HL-60 (cell line): Measurements from ENCODE around the gene ELP4.

ENCODE experiments used
- DNase-seq, 2 experiments: peaks; one replicate each; pipeline ENCODE4 v3.0.0-alpha.2; 2010 to 2020; ENCODE audit warnings: low read depth in 1 of 2, low spot score in 1 of 2
- H3K27ac ChIP-seq: fragments of 250-450 bp; sonication (Bioruptor Pico); replicated peaks from 2 replicates; pipeline ENCODE4 v1.5.1; 2020; ENCODE audit warnings: mild to moderate bottlenecking, moderate library complexity
- H3K27me3 ChIP-seq: fragments of 250-450 bp; sonication (Bioruptor Pico); 2 replicates; pipeline ENCODE4 v1.5.1; 2021; ENCODE audit warnings: mild to moderate bottlenecking, moderate library complexity; ENCODE audit not compliant: insufficient read depth, poor library complexity, severe bottlenecking
- H3K4me3 ChIP-seq: replicated peaks from 2 replicates; pipeline ENCODE4 v1.5.1; 2011; ENCODE audit warnings: mild to moderate bottlenecking, control low read depth, low read length; ENCODE audit not compliant: insufficient read depth
- GABPA ChIP-seq: IDR thresholded peaks from 2 replicates; pipeline ENCODE4 v1.6.1; 2012; ENCODE audit warnings: low read depth
- POLR2AphosphoS5 ChIP-seq: IDR thresholded peaks from 2 replicates; pipeline ENCODE4 v1.6.1; 2012; ENCODE audit warnings: low read depth
- SPI1 ChIP-seq: IDR thresholded peaks from 2 replicates; pipeline ENCODE4 v1.6.1; 2012; ENCODE audit warnings: low read depth, mild to moderate bottlenecking, borderline replicate concordance
- TF ChIP-seq, protein P1 (sequence below): IDR thresholded peaks from one replicate; pipeline ENCODE4 v1.5.1; 2011; ENCODE audit warnings: low read length, control low read depth, inconsistent platforms; ENCODE audit not compliant: insufficient read depth
- TF ChIP-seq, protein P2 (sequence below): IDR thresholded peaks from 2 replicates; pipeline ENCODE4 v1.6.1; 2012; ENCODE audit warnings: low read depth; ENCODE audit not compliant: insufficient replicate concordance

The ELP4 gene

DNA sequence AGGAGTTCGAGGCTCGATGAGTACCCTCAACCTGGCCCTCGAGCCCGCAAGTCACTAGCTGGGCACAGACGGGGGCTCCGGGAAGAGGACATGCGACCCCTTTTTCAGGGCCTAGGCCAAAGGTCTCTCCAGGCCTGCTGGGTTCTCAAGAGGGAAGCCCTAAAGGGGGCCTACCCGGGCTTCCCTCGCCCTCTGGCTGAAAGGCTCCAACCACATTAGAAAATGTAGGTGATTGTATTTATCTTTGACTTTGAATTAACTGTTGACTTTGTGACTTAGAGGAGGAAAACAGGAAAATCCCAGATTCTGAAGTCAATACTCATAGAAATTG lies 308.8 kb downstream of the ELP4 start:
- no peak for DNase-seq
- H3K27me3 ChIP-seq: peaks cover 90% of the 10 kb centered on the region
- no peak overlapping the region for H3K4me3 ChIP-seq

DNA sequence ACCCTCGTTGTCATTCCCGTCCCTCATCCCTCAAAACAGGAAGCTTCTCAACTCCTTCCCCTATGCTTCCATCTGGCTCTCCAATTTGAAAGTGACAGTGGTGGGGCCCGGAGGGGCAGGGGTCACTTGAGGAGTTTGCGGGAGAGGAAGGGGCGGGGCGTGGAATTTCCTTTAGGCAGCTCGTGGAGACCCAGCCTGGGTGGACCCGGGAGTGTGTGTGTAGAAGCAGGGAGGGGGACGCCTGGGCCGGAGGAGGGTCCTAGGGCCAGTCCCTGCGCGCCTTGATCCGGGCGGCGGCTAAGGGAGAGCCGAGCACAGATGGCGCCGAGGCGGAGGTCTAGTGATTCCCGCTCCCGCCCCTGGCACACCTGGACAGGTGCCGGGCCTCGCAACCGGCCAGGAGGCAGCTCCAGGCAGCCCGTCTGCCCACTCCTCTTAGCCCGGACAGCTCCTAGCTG lies 309.3 kb downstream of the ELP4 start:
- Histone ChIP-seq H3K27me3 (peaks cover 89% of the 10 kb centered on the region), H3K27ac (no peak overlapping the region), H3K4me3 (no peak overlapping the region)
- TF ChIP-seq, protein P1, sequence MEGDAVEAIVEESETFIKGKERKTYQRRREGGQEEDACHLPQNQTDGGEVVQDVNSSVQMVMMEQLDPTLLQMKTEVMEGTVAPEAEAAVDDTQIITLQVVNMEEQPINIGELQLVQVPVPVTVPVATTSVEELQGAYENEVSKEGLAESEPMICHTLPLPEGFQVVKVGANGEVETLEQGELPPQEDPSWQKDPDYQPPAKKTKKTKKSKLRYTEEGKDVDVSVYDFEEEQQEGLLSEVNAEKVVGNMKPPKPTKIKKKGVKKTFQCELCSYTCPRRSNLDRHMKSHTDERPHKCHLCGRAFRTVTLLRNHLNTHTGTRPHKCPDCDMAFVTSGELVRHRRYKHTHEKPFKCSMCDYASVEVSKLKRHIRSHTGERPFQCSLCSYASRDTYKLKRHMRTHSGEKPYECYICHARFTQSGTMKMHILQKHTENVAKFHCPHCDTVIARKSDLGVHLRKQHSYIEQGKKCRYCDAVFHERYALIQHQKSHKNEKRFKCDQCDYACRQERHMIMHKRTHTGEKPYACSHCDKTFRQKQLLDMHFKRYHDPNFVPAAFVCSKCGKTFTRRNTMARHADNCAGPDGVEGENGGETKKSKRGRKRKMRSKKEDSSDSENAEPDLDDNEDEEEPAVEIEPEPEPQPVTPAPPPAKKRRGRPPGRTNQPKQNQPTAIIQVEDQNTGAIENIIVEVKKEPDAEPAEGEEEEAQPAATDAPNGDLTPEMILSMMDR: no peak
- no peak for TF ChIP-seq POLR2AphosphoS5
- TF ChIP-seq, protein P2, sequence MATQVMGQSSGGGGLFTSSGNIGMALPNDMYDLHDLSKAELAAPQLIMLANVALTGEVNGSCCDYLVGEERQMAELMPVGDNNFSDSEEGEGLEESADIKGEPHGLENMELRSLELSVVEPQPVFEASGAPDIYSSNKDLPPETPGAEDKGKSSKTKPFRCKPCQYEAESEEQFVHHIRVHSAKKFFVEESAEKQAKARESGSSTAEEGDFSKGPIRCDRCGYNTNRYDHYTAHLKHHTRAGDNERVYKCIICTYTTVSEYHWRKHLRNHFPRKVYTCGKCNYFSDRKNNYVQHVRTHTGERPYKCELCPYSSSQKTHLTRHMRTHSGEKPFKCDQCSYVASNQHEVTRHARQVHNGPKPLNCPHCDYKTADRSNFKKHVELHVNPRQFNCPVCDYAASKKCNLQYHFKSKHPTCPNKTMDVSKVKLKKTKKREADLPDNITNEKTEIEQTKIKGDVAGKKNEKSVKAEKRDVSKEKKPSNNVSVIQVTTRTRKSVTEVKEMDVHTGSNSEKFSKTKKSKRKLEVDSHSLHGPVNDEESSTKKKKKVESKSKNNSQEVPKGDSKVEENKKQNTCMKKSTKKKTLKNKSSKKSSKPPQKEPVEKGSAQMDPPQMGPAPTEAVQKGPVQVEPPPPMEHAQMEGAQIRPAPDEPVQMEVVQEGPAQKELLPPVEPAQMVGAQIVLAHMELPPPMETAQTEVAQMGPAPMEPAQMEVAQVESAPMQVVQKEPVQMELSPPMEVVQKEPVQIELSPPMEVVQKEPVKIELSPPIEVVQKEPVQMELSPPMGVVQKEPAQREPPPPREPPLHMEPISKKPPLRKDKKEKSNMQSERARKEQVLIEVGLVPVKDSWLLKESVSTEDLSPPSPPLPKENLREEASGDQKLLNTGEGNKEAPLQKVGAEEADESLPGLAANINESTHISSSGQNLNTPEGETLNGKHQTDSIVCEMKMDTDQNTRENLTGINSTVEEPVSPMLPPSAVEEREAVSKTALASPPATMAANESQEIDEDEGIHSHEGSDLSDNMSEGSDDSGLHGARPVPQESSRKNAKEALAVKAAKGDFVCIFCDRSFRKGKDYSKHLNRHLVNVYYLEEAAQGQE: no peak
- no peak for TF ChIP-seq SPI1
- no peak for TF ChIP-seq GABPA
- no peak for DNase-seq

More for the DNA sequence above, 308.8 kb downstream of the ELP4 start:
- TF ChIP-seq GABPA: no peak
- TF ChIP-seq, protein P2: no peak
- TF ChIP-seq POLR2AphosphoS5: no peak
- no peak for TF ChIP-seq SPI1
- TF ChIP-seq, protein P1: no peak
- H3K27ac ChIP-seq: no peak overlapping the region

DNA sequence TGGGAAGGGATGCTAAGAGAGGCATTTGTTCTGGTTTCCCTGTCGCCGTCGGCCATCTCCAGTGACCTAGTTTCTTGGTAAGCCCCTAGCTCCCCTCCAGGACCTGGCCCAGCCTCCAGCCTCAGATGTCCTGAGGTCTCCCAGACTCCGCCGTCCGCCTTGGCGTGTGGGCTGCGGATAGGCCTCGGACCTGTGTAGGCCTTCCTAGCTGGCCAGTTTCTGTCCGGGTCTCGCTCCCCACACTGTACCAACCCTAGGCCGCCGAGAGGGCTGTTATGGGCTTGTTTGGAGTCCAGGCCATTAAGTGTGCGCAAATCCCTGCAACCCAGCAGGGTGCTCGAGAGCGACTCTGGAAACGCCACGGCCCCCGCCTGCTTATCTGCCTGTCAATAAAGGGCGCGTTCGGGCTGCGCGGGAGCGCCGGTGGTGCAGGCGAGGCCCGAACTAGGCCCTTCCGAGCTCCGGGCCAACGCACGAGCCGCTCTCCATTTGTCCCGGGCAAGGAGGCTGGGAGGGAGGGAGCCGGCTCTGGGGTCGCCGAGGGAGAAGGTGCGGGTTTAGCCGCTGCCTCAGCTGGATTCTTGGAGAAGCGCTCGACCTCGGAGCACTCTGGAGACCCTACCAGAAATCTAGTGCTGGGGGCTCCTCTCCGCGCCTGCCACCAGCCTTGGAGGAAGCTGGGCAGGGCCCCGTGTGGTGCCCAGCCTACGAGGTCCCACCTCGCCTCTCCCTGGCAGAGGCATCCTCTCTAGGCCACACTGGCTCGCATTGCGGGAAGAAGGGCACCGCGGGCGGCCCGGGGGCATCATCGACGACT lies 310.3 kb downstream of the ELP4 start:
- Histone ChIP-seq H3K4me3 (no peak overlapping the region), H3K27me3 (peaks cover 89% of the 10 kb centered on the region), H3K27ac (no peak overlapping the region)
- no peak for TF ChIP-seq POLR2AphosphoS5
- no peak for TF ChIP-seq SPI1
- TF ChIP-seq GABPA: no peak
- TF ChIP-seq, protein P1: no peak
- TF ChIP-seq, protein P2: no peak
- DNase-seq: no peak
